Adrenal gland (tissue), 12 donors: Measurements from ENCODE around the gene GPATCH4. TPM values are rescaled to one million over a fixed set of nuclear protein-coding genes. Genes with fewer than 3 reads are reported as not detected.

Source experiments
- DNase-seq, 7 donors: peaks; one replicate each; pipeline ENCODE4 v3.0.0-alpha.2; 2019 to 2020
- H3K27ac ChIP-seq, 5 donors: fragments of 200-600 bp; sonication (generic) in 4 of 5; 1 replicate in 3 of 5; 2 replicates in 2 of 5; pipeline versions ENCODE4 v1.5.1 to v1.8.0; 2016 to 2020; ENCODE audit warnings: mild to moderate bottlenecking in 1 of 5
- H3K27me3 ChIP-seq: fragments of 200-600 bp; 2 replicates; pipeline ENCODE4 v1.8.0; 2021
- H3K36me3 ChIP-seq, 2 donors: fragments of 200-600 bp; replicated peaks in 1 of 2; 1 replicate in 1 of 2; 2 replicates in 1 of 2; pipeline versions ENCODE4 v1.5.1 to v1.8.0; 2018 to 2022
- H3K4me1 ChIP-seq, 2 donors: fragments of 200-600 bp; replicated peaks in 1 of 2; 1 replicate in 1 of 2; 2 replicates in 1 of 2; pipeline versions ENCODE4 v1.5.1 to v1.8.0; 2018 to 2021
- H3K4me3 ChIP-seq, 4 donors: fragments of 200-600 bp; sonication (generic) in 3 of 4; one replicate each; pipeline ENCODE4 v1.5.1; 2016 to 2018
- H3K9me3 ChIP-seq, 3 donors: fragments of 200-600 bp; sonication (generic) in 1 of 3; replicated peaks in 1 of 3; 1 replicate in 2 of 3; 2 replicates in 1 of 3; pipeline versions ENCODE4 v1.5.1 to v1.8.0; 2016 to 2021
- CTCF ChIP-seq, 6 experiments: fragments of 450-650 bp in 4 of 6; fragments of 200-600 bp in 2 of 6; sonication (generic) in 1 of 6; IDR thresholded peaks; 1 replicate in 5 of 6; 2 replicates in 1 of 6; pipeline versions ENCODE4 v1.5.1 to v1.8.0; 2016 to 2021; ENCODE audit warnings: antibody characterized with exemption in 6 of 6, mild to moderate bottlenecking in 2 of 6, moderate library complexity in 1 of 6
- POLR2A ChIP-seq, 2 donors: fragments of 450-650 bp; IDR thresholded peaks; one replicate each; pipeline ENCODE4 v1.6.1; 2017; ENCODE audit warnings: antibody characterized with exemption in 2 of 2, mild to moderate bottlenecking in 2 of 2, moderate library complexity in 1 of 2
- WGBS, 4 donors: extraction: QIAGEN DNeasy Blood & Tissue Kit in 2 of 4; methylation state at CpG; one replicate each; pipeline versions ENCODE4 v1.1.5 to v1.1.7; 2013 to 2017; 5-methylcytosine and 5-hydroxymethylcytosine counted together
- intact Hi-C, 2 donors: fragments of 100-400 bp; cut with DNase I; formaldehyde crosslinking; loops; one replicate each; pipeline versions ENCODE4 v1.14.1 to v1.15.0; 2022 to 2023
- polyA plus RNA-seq, 3 donors: library from polyadenylated mRNA; stranded (reverse); fragments of 200-250 nt in 2 of 3; fragments of 350-450 nt in 1 of 3; fragmentation: Illumina TruSeq in 1 of 3; extraction: RNeasy Lipid Tissue Mini Kit (QIAGEN cat#74804) in 1 of 3; gene quantifications; one replicate each; pipeline ENCODE4 v1.2.3, GENCODE V29; 2013 to 2014
- total RNA-seq, 9 donors: library from RNA; depleted of rRNA in 4 of 9; stranded (reverse); fragments of >200 nt in 4 of 9; fragments of 120-200 nt in 1 of 9; fragmentation: NEBNext Ultra II Directional in 1 of 9; extraction: Animal tissue kit (Norgen Biotek cat#: 25700) in 1 of 9; gene quantifications; one replicate each; pipeline versions ENCODE4 v1.1.0 to v1.2.4, GENCODE V29; 2013 to 2023
- donor health status: healthy with polysubstance abuse.
- donor health status: Bipolar disorder and iron deficiency.
- donor health status: DM: yes; HTN: yes; CAD: no.
- donor health status: DM: no; HTN: no; CAD: no.
- donor health status: DM: no; HTN: no; CAD: no.
- donor health status: DM: yes; HTN: yes; CAD: no.

GPATCH4 gene
- total and polyA plus RNA-seq, 12 donors: 7.8 to 72.2 (median 26.3) TPM

GRCh38 chr1:156601892-156602291, 613 bp upstream of the GPATCH4 start:
- Histone ChIP-seq H3K27me3 (no peaks in the 10 kb centered on the region), H3K36me3 (peaks cover 0 to 17% of the 10 kb centered on the region in 2 donors), H3K27ac (peak overlapping the region in 4 of 5 donors; percentile 45 to 74 (median 66)), H3K9me3 (no peaks in the 10 kb centered on the region), H3K4me1 (peaks cover 6 to 16% of the 10 kb centered on the region in 2 donors), H3K4me3 (peak overlapping the region in 2 of 4 donors; percentile 30 to 64)
- no peak for TF ChIP-seq CTCF (IDR thresholded peaks at IDR 0.05)
- no peak for TF ChIP-seq POLR2A (IDR thresholded peaks at IDR 0.05)
- intact Hi-C loops: no loop called here
- 69 to 78% (median 70%) methylated on average over 12 of the region's 12 CpGs for WGBS, 4 donors
- DNase-seq: no peak

- WGBS, 4 donors: 1 to 3% (median 2%) methylated on average over 13 of the region's 13 CpGs
- Histone ChIP-seq H3K36me3 (peaks cover 0 to 27% of the 10 kb centered on the region in 2 donors), H3K4me3 (peak overlapping the region; percentile 11 to 64 (median 35)), H3K9me3 (no peaks in the 10 kb centered on the region), H3K27me3 (no peaks in the 10 kb centered on the region), H3K4me1 (peaks cover 6 to 16% of the 10 kb centered on the region in 2 donors), H3K27ac (peak overlapping the region in 2 of 5 donors; percentile 73 to 74)
- no peak for TF ChIP-seq CTCF (IDR thresholded peaks at IDR 0.05)
- TF ChIP-seq POLR2A (IDR thresholded peaks at IDR 0.05): no peak
- intact Hi-C loops: no loop called here
- no peak for DNase-seq
Measured at GRCh38 chr1:156600733-156601121, 552 bp downstream of the GPATCH4 start.

- WGBS, 4 donors: 69 to 91% (median 79%) methylated on average over 3 of the region's 3 CpGs
- Histone ChIP-seq H3K27ac (no peak overlapping the region), H3K9me3 (no peaks in the 10 kb centered on the region), H3K4me3 (no peak overlapping the region), H3K36me3 (peaks cover 0 to 36% of the 10 kb centered on the region in 2 donors), H3K4me1 (peaks cover 6 to 16% of the 10 kb centered on the region in 2 donors), H3K27me3 (no peaks in the 10 kb centered on the region)
- intact Hi-C loops: loop anchor here in 1 of 2 donors (5.0 kb wide), 1 partner anchor 148 kb away; no protein-coding TSS in a partner anchor
- TF ChIP-seq POLR2A (IDR thresholded peaks at IDR 0.05): no peak
- TF ChIP-seq CTCF (IDR thresholded peaks at IDR 0.05): peak in 2 of 6 experiments; percentile 6 to 8
- no peak for DNase-seq
Measured at GRCh38 chr1:156599811-156600210, 1.5 kb downstream of the GPATCH4 start.

- Histone ChIP-seq H3K36me3 (peaks cover 0 to 42% of the 10 kb centered on the region in 2 donors), H3K9me3 (no peaks in the 10 kb centered on the region), H3K27me3 (no peaks in the 10 kb centered on the region), H3K4me3 (no peak overlapping the region), H3K4me1 (peaks cover 6 to 16% of the 10 kb centered on the region in 2 donors), H3K27ac (no peak overlapping the region)
- intact Hi-C loops: loop anchor here in 1 of 2 donors (5.0 kb wide), 1 partner anchor 147 kb away; no protein-coding TSS in a partner anchor
- TF ChIP-seq CTCF (IDR thresholded peaks at IDR 0.05): no peak
- no peak for TF ChIP-seq POLR2A (IDR thresholded peaks at IDR 0.05)
- no peak for DNase-seq
- WGBS, 4 donors: 93 to 99% (median 95%) methylated on average over 3 to 4 of the region's 4 CpGs
Measured at GRCh38 chr1:156598731-156599432, 2.4 kb downstream of the GPATCH4 start.
